OCI-M2 (cell line): Measurements from ENCODE around the gene TCF7L1.
"Not testable (repeated sequence)": the region's sequence is repeated elsewhere in the genome, so short reads cannot be mapped to it uniquely, and the experiment has no call there.

Experiments used
- DNase-seq: peaks from one replicate; lab custom pipeline; 2025; ENCODE audit not compliant: unreplicated experiment; lab: John Stamatoyannopoulos, UW

TCF7L1 gene, protein sequence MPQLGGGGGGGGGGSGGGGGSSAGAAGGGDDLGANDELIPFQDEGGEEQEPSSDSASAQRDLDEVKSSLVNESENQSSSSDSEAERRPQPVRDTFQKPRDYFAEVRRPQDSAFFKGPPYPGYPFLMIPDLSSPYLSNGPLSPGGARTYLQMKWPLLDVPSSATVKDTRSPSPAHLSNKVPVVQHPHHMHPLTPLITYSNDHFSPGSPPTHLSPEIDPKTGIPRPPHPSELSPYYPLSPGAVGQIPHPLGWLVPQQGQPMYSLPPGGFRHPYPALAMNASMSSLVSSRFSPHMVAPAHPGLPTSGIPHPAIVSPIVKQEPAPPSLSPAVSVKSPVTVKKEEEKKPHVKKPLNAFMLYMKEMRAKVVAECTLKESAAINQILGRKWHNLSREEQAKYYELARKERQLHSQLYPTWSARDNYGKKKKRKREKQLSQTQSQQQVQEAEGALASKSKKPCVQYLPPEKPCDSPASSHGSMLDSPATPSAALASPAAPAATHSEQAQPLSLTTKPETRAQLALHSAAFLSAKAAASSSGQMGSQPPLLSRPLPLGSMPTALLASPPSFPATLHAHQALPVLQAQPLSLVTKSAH

DNA sequence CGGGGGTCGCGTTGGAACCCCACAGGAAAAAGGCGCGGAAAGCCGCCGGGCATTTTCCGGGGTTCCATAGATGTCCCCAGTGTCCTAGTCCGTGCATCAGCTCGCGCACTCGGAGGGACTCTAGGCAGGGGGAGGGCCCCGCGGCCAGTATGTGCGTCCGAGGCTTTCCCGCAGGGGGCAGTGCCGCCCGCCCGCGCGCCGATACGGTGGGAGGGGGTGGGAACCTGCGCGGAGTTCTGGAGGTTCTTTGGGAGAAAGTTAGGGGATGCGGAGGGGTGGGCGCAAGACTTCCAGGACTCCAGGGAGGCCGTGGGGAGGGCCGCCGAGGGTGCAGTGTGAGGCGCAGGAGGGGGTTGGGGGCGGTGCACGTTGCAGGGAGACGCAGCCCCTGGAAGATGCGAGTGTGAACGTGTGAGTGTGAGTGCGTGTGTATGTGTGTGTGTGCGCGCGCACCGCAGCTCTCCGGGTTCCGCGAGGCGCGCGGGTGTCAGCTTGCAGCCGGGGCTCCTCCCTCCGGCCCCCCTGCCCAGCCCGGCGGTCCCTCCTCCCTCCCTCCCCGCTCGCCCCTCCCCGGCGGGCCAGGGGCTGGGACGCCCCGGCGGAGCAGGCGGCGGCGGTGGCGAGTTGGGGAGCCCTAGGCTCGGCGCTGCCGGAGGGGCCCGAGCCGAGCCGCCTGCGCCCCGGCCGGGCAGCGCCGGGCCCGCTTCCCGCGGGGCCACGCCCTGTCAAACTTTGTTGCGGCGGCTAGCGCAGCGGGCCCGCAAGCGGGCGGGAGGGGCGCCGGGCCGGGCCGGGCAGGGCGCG lies at the start of gene TCF7L1:
TCF7L1 (plus strand) TSS at position 559 of the 804 bp plus-strand sequence. CDS start 293 bp downstream, outside the sequence.
- no peak for DNase-seq

DNA sequence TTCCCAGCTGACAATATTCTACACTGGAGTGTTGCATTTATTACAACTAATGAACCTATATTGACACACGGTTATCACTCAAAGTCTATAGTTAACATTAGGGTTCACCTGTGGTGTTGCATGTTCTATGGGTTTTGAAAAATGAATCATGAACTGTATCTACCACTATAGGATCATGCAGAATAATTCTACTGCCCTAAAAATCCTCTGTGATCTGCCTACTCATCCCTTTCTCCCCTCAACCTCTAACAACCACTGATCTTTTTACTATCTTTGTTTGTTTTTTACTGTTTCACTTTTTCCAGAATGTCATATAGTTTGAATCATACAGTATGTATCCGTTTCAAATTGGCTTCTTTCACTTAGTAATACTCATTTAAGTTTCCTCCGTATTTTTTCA lies 47.6 kb upstream of the TCF7L1 start:
- no peak for DNase-seq

- DNase-seq = no peak
Observed at GRCh38 chr2:85087541-85087940, 45.7 kb upstream of the TCF7L1 start.

DNA sequence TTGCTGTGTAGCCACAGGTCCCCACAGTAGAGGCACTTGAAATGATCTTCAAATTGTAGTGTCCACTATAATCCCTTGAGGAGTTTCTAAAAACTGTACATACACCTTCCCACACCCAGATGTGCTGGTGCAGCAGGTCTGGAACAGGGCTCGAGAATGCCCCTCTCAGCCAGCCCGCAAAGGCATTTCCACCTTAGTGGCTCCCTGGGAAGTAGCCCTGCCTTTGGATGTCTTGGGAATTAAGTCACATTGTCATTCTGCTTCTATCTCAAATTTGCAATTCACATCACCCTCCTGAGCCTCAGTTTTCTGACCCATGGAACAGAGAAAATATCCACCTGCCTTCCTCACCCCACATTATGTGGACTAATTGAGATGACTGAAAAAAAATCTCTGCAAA lies 44.3 kb upstream of the TCF7L1 start:
- no peak for DNase-seq

DNA sequence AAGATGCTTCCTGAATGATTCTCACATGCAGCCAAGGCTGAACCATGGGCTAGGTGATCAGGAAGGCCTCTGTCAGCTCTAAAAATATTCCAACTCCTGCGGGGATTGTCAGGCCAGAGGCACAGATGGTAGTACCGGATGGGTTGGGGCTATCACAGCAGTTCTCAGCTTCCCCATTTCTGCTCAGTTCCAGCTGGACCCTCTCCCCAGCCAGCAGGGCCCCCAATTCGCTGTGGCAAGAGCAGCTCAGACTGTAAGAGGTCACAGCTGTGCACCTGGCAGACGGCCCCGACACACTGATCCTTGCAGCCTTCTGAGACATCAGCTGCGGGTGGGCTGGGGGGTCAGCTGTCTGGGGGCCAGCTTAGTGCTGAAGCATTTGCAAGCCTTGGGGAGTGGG lies 43.6 kb upstream of the TCF7L1 start:
- DNase-seq = no peak

GRCh38 chr2:85091838-85092237 lies 41.4 kb upstream of the TCF7L1 start:
- no peak for DNase-seq

DNA sequence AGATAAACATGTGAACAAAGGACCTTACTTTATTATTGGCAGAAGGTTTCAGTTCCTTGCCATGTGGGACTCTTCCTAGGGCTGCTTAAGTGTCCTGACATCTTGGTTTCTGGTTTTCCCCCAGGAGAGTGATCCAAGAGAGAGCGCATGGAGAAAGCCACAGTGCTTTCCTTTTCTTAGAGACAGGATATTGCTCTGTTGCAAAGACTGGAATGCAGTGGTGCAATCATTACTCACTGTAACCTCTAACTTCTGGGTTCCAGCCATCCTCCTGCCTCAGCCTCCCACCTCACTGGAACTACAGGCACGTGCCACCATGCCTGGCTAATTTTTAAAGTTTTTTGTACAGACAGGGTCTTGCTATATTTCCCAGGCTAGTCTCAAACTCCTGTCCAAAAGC lies 38.1 kb upstream of the TCF7L1 start:
- DNase-seq = no peak

DNA sequence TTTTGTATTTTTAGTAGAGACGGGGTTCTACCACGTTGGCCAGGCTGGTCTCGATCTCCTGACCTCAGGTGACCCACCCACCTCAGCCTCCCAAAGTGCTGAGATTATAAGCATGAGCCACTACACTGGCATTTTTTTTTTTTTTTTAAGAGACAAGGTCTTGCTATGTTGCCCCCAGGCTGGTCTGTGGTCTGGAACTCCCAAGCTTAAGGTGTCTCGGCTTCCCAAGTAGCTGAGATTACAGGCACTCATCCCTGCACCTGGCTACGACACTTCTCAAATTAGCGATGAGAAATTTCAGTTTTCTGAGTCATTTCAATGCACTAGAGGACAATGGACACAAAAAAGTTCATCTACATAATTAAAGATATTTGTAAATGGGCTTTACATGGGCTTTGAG lies 36.6 kb upstream of the TCF7L1 start:
- no peak for DNase-seq

GRCh38 chr2:85104228-85104627 lies 29.0 kb upstream of the TCF7L1 start:
- DNase-seq = no peak

DNA sequence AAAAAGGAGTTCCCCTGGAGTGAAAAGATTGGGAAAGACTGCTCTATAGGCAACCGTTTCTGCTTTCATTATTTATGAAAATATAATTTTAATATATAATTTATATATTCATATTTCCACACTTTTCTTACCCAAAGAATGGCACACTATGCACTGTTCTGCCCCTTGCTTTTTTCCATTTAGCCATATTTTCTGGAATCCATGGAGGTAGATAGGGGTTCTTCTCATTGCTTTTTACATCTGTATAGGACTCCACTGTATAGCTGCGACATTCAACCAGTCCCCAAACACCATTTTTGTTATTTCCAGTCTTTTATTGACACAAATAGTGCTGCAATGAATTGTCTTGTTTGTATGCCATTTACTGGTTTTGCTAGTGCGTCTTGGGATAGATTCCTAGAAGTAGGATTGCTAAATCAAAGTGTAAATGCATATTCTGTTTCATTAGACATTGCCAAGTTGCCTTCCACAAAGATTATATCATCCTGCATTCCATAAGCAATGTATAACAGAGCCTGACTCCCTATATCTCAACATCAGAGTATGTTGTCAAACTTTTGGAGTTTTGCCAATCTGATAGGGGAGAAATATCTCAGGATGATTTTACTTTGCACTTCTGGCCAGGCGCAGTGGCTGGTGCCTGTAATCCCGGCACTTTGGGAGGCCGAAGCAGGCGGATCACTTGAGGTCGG lies 26.6 kb upstream of the TCF7L1 start:
- DNase-seq = no peak

GRCh38 chr2:85110991-85111560 lies 22.1 kb upstream of the TCF7L1 start:
- no peak for DNase-seq

DNA sequence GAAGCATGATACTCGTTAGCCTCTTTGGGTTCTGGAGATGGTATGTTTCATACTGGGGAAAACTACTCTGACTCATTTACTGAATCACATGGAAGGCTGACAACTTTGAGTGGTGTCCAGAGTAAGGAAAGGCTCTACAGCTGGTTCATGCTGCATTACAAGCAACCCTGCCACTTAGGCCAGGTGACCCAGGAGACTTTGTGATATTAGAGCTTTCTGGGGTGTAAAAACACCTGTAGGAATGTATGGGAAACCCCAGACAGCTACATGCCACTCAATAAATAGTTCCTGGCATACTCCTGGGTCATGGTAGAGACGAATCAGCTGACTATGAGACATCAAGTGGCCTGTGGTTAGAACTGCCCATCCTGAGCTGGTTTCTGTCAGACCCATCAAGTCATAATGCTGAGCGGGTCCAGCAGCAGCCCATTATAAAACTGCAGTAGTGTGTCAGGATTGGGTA lies 21.3 kb upstream of the TCF7L1 start:
- DNase-seq = no peak

GRCh38 chr2:85112906-85113625 lies 20.1 kb upstream of the TCF7L1 start:
- no peak for DNase-seq

- DNase-seq = no peak
Observed at GRCh38 chr2:85114586-85115330, 18.4 kb upstream of the TCF7L1 start.

DNA sequence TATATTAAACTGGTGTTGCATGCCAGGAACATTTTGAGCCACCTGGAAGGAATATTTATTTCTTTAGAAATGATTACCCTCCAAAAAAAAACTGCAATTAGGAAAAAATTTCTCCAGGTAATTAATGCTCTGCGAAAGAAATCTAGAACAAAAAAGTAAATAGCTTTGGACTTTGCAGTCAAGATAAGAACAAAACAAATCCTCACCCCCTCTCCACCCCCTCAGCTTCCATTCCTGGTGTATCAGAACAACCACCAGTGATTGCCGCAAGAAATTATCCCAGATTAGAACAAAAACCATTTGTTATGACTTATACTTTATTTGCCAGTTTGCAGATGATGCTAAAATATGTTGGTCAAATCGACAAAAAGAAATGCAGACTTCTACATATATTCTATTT lies 17.0 kb upstream of the TCF7L1 start:
- no peak for DNase-seq

- no peak for DNase-seq
Observed at GRCh38 chr2:85119900-85120299, 13.3 kb upstream of the TCF7L1 start.

- no peak for DNase-seq
Observed at GRCh38 chr2:85120363-85120762, 12.8 kb upstream of the TCF7L1 start.

GRCh38 chr2:85126462-85126861 lies 6.7 kb upstream of the TCF7L1 start:
- not testable (repeated sequence) for DNase-seq

- no peak for DNase-seq
Observed at GRCh38 chr2:85129861-85130260, 3.3 kb upstream of the TCF7L1 start.
